Measurements from ENCODE around the gene PIK3CB. TPM values are rescaled to one million over a fixed set of nuclear protein-coding genes. Genes with fewer than 3 reads are reported as not detected.

Gene PIK3CB
- polyA plus RNA-seq, 1 experiment: 4.9 TPM

DNA sequence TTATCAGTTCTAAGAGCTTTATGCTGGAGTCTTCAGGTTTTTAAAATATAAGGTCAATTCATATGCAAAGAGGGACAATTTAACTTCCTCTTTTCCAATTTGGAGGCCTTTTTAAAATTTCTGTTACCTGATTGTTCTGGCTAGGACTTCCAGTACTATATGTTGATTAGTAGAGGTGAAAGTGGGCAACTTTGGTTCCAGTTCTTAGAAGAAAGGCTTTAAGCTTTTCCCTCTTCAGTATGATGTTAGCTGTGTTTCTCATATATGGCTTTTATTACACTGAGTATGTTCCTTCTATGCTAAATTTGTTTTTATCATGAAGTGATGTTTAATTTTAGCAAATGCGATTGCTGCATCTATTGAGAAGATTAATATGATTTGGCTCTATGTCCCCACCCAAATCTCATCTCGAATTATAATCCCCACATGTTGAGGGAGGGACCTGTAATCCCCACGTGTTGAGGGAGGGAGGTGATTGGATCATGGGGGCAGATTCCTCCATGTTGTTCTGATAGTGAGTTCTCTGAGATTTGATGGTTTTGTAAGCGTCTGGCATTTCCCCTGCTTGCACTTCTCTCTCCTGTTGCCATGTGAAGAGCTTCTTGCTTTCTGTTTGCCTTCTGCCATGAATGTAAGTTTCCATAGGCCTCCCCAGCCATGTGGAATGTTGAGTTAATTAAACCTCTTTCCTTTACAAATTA lies 192.4 kb downstream of the PIK3CB start:
- no peak overlapping the region for H3K4me3 ChIP-seq (ENCODE audit: low read depth, low read length)
- no peaks in the 10 kb centered on the region for H3K36me3 ChIP-seq (ENCODE audit: control insufficient read depth, insufficient read depth, low read length)
- TF ChIP-seq, protein P1, sequence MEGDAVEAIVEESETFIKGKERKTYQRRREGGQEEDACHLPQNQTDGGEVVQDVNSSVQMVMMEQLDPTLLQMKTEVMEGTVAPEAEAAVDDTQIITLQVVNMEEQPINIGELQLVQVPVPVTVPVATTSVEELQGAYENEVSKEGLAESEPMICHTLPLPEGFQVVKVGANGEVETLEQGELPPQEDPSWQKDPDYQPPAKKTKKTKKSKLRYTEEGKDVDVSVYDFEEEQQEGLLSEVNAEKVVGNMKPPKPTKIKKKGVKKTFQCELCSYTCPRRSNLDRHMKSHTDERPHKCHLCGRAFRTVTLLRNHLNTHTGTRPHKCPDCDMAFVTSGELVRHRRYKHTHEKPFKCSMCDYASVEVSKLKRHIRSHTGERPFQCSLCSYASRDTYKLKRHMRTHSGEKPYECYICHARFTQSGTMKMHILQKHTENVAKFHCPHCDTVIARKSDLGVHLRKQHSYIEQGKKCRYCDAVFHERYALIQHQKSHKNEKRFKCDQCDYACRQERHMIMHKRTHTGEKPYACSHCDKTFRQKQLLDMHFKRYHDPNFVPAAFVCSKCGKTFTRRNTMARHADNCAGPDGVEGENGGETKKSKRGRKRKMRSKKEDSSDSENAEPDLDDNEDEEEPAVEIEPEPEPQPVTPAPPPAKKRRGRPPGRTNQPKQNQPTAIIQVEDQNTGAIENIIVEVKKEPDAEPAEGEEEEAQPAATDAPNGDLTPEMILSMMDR (IDR thresholded peaks at IDR 0.05; ENCODE audit: insufficient read depth, low read depth, low read length): no peak
- ChIA-PET CTCF (no interaction called here), POLR2A (no interaction called here)
- no peak for DNase-seq (ENCODE audit: low read depth)
- H3K27me3 ChIP-seq (ENCODE audit: control insufficient read depth, insufficient read depth, low read length): no peaks in the 10 kb centered on the region

DNA sequence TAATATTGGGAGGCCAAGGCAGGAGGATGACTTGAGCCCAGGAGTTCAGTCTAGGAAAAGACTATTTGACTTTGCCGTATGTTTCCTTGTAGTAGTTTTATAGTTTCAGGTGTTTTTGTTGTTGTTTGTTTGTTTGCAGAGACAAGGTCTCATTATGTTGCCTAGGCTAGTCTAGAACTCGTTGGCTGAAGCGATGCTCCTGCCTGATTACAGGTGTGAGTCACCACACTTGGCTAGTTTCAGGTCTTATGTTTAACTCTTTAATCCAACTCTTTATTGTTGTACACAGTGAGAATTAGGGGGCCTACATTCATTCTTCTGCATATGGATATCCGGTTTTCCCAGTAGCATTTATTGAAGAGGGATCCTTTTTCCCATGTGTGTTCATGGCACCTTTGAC lies 194.2 kb downstream of the PIK3CB start:
- Histone ChIP-seq H3K27me3 (ENCODE audit: control insufficient read depth, insufficient read depth, low read length) (no peaks in the 10 kb centered on the region), H3K36me3 (ENCODE audit: control insufficient read depth, insufficient read depth, low read length) (no peaks in the 10 kb centered on the region), H3K4me3 (ENCODE audit: low read depth, low read length) (no peak overlapping the region)
- ChIA-PET CTCF (no interaction called here), POLR2A (no interaction called here)
- no peak for DNase-seq (ENCODE audit: low read depth)
- TF ChIP-seq, protein P1 (IDR thresholded peaks at IDR 0.05; ENCODE audit: insufficient read depth, low read depth, low read length): no peak

DNA sequence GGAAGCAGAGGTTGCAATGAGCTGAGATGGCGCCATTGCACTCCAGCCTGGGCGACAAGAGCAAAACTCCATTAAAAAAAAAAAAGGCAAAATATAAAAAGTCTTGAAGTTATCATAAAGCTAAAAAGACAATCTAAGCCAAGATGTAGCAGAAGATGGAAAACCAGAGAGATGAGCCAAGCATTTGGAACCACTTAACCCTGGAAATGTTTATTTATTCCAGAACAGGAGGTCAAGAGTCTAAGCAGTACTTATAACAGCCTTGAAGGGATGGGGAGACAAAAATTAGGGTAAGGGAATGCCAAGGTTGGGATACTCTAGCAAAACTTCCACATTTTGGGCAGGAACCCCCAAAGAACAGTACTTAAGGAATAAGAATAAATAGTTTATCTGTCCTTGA lies 196.1 kb downstream of the PIK3CB start:
- TF ChIP-seq, protein P1 (IDR thresholded peaks at IDR 0.05; ENCODE audit: insufficient read depth, low read depth, low read length): no peak
- ChIA-PET CTCF (interaction anchor here (0.7 kb wide), 1 partner anchor 49 kb away, joined by 3 read pairs; no protein-coding TSS in a partner anchor), POLR2A (no interaction called here)
- Histone ChIP-seq H3K27me3 (ENCODE audit: control insufficient read depth, insufficient read depth, low read length) (no peaks in the 10 kb centered on the region), H3K36me3 (ENCODE audit: control insufficient read depth, insufficient read depth, low read length) (no peaks in the 10 kb centered on the region), H3K4me3 (ENCODE audit: low read depth, low read length) (no peak overlapping the region)
- DNase-seq (ENCODE audit: low read depth): no peak

DNA sequence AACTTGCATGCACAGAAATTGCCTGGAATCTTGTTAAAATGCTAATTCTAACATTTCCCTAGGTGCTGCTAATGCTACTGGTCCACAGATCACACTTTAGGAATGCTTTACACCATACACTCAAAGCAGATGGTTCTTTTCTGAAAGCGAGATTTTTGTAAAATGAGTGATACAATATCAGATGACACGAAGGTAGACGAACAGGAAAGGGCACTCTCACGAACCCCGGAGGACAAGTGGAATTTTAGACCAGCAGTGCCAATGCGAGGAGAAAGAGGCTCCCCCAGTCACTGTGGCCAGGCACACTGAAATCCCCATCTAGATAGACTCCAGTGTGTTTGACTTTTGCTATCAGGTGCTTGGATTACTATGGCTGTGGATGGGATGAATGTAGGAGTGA lies 205.2 kb downstream of the PIK3CB start:
- POLR2A ChIA-PET: no interaction called here
- H3K4me3 ChIP-seq (ENCODE audit: low read depth, low read length): no peak overlapping the region
- peaks cover 1% of the 10 kb centered on the region; the same call in 1 of the 2 replicates for H3K36me3 ChIP-seq (ENCODE audit: control insufficient read depth, insufficient read depth, low read length)
- H3K27me3 ChIP-seq (ENCODE audit: control insufficient read depth, insufficient read depth, low read length): no peaks in the 10 kb centered on the region
- CTCF ChIA-PET: no interaction called here
- TF ChIP-seq, protein P1 (IDR thresholded peaks at IDR 0.05; ENCODE audit: insufficient read depth, low read depth, low read length): no peak
- no peak for DNase-seq (ENCODE audit: low read depth)

GRCh38 chr3:138625707-138626365 lies 208.9 kb downstream of the PIK3CB start:
- CTCF ChIA-PET: interaction anchor here (1.0 to 2.7 kb wide), 2 partner anchors 31 to 290 kb away, joined by 3 to 8 read pairs; partner anchors contain the start of gene CEP70
- POLR2A ChIA-PET: no interaction called here
- no peak for DNase-seq (ENCODE audit: low read depth)
- no peaks in the 10 kb centered on the region for H3K27me3 ChIP-seq (ENCODE audit: control insufficient read depth, insufficient read depth, low read length)
- TF ChIP-seq, protein P1 (IDR thresholded peaks at IDR 0.05; ENCODE audit: insufficient read depth, low read depth, low read length): no peak
- H3K36me3 ChIP-seq (ENCODE audit: control insufficient read depth, insufficient read depth, low read length): peaks cover 1% of the 10 kb centered on the region; the same call in 1 of the 2 replicates
- H3K4me3 ChIP-seq (ENCODE audit: low read depth, low read length): no peak overlapping the region

Data from BJ (cell line).